ENCODE results near the gene DOP1A. TPM values are rescaled to one million over a fixed set of nuclear protein-coding genes. Genes with fewer than 3 reads are reported as not detected.
A peak's percentile ranks its signal among the peaks of the same experiment; 100 is the strongest.

Gene DOP1A
- total RNA-seq, 2 donors from 2014 or later = 26.1 to 27.4 TPM

GRCh38 chr6:83176246-83176645 is 108.8 kb downstream of the DOP1A start:
- Histone ChIP-seq H3K4me1 (no peaks in the 10 kb centered on the region), H3K27ac (no peak overlapping the region), H3K4me3 (no peak overlapping the region), H3K9me3 (no peaks in the 10 kb centered on the region), H3K27me3 (no peaks in the 10 kb centered on the region), H3K36me3 (peaks cover 49% of the 10 kb centered on the region)
- DNase-seq (ENCODE audit: low spot score) = no peak
- TF ChIP-seq CTCF (IDR thresholded peaks at IDR 0.05) = no peak

- no peak for DNase-seq (ENCODE audit: low spot score)
- H3K9me3 ChIP-seq = no peaks in the 10 kb centered on the region
- no peak overlapping the region for H3K4me3 ChIP-seq
- H3K4me1 ChIP-seq = peaks cover 0 to 17% of the 10 kb centered on the region in 2 donors
- no peaks in the 10 kb centered on the region for H3K27me3 ChIP-seq
- H3K27ac ChIP-seq = no peak overlapping the region
- no peak for TF ChIP-seq CTCF (IDR thresholded peaks at IDR 0.05)
- peaks cover 32% of the 10 kb centered on the region for H3K36me3 ChIP-seq
These were observed 113.0 kb downstream of the DOP1A start for GRCh38 chr6:83180426-83180950.

- H3K36me3 ChIP-seq = peaks cover 44% of the 10 kb centered on the region
- peak overlapping the region in 1 of 2 donors; percentile 44 for H3K27ac ChIP-seq
- no peaks in the 10 kb centered on the region for H3K27me3 ChIP-seq
- no peak overlapping the region for H3K4me3 ChIP-seq
- H3K9me3 ChIP-seq = no peaks in the 10 kb centered on the region
- no peak for TF ChIP-seq CTCF (IDR thresholded peaks at IDR 0.05)
- H3K4me1 ChIP-seq = peaks cover 0 to 17% of the 10 kb centered on the region in 2 donors
- no peak for DNase-seq (ENCODE audit: low spot score)
These were observed 114.6 kb downstream of the DOP1A start for GRCh38 chr6:83182114-83182513.

DNA sequence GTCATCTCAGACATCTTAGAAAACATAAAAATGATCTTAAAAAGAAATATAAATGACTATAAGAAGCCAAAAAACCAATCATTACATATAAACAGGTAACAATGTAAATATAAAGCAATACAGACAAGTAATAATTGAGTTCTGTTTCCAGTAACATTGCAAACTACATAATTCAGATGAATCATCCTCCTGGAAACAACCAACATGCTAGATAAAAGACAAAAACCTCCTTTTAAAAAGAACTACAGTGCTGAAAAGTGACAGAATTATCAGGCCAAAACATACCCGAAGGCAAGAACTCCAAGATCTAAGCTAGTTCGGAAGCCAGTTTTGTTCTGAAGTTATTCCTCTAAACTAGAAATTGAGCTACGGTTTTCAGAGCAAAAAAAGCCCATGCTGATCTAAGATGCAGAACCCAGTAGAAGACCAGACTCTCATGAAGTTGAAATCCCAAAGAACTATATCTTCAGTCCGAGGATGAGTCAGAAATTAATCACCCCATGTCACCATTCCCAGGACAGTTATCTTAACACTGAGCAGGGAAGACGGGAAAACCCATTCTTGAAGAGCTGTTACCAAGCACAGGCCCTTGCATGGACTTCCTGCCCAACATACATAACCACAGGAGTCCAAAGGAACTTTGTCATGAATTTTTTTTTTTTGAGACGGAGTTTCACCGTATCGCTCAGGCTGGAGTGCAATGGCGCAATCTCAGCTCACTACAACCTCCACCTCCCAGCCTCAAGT is 115.8 kb downstream of the DOP1A start:
- Histone ChIP-seq H3K27ac (peak overlapping the region in 1 of 2 donors; percentile 44), H3K36me3 (peaks cover 50% of the 10 kb centered on the region), H3K27me3 (no peaks in the 10 kb centered on the region), H3K4me3 (no peak overlapping the region), H3K4me1 (peaks cover 0 to 17% of the 10 kb centered on the region in 2 donors), H3K9me3 (no peaks in the 10 kb centered on the region)
- DNase-seq (ENCODE audit: low spot score) = peak; percentile 63
- TF ChIP-seq CTCF (IDR thresholded peaks at IDR 0.05) = no peak

DNA sequence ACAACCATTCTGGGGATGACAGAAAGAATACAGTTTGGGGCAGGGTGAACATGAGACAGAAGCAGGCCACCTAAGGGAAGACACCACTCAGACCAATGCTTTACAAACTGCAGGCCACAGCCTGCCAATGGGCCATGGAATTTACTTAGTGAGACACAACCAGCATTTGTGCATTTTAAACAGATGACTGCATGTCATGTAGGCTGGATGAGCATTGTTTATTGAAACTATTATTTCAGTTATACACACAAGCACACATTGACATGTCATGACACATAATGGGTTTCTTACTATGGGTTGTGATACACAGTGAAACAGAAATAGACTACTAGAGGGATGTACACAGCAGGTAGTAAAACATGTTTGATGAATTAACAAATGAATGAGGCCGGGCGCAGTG is 117.6 kb downstream of the DOP1A start:
- no peak for TF ChIP-seq CTCF (IDR thresholded peaks at IDR 0.05)
- DNase-seq (ENCODE audit: low spot score) = no peak
- Histone ChIP-seq H3K9me3 (no peaks in the 10 kb centered on the region), H3K4me3 (no peak overlapping the region), H3K27me3 (no peaks in the 10 kb centered on the region), H3K4me1 (peaks cover 0 to 17% of the 10 kb centered on the region in 2 donors), H3K36me3 (peaks cover 50% of the 10 kb centered on the region), H3K27ac (no peak overlapping the region)
